ENCODE data around the gene IFNA10.
"Not testable (repeated sequence)": the region's sequence is repeated elsewhere in the genome, so short reads cannot be mapped to it uniquely, and the experiment has no call there.

Gene IFNA10

DNA sequence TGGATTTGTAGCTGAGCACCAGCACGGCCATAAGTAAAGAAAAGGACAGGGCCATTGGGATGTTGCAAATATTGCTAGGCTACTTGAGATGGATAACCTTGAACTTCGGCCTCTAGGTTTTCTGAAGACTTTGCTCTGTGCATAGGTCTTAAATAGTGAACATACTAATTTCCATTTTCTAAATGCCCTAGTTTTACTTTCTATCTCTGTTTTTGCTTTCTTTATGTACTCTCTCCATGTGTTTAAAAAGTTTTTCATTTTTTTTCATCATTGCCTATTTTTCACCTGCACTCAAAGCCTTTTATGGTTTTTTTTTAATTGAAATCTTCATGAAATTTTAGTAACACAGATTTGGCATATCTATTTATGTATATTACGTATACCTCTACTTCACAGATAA, at the start of gene IFNA10:
TSS of gene IFNA10 (minus strand) at position 101 of the 400 bp plus-strand sequence. CDS start at position 55, 46 bp downstream.
- not testable (repeated sequence) for H3K4me2 ChIP-seq; H3K4me1 ChIP-seq; H3K27ac ChIP-seq; H3K36me3 ChIP-seq; H3K4me3 ChIP-seq; H4K20me1 ChIP-seq; H3K9ac ChIP-seq; H3K9me3 ChIP-seq (replicated peaks in 1 of 11); H3K27me3 ChIP-seq

DNA sequence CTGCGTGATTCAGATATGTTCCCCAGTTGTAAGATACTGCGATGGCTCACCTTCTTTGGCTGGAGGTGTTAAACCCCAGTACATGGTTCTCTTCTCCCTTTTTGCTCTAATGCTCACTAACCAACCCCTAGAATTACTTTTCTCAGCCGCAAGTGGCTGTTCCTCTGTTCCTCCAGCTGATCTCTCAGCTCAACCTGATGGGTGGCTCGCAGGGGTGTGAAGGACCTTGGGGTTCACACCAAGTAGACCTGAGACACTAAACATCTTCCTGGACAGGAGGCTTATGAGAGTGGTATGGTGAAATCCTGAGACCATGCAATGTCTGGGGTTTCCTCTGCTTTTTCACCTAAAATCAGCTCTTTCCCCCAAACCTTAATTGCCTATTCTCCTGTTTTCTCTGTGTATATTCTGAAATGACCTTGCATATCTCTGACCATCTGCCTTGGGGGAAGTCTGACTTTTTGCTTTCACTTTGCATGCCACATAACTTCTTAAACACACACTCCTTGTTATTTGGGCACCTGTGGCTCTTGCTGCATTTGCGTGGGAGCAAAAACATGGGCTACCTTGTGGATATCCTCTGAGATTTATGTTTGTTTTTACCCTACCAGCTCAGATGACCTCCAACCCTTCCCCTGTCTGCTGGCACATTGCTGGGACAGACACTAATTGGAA, 48.7 kb upstream of the IFNA10 start:
- Histone ChIP-seq H3K27me3 (peaks cover 0 to 53% (median 0%) of the 10 kb centered on the region in 11 experiments; a peak in 6 of 22 replicates), H3K36me3 (no peaks in the 10 kb centered on the region), H3K4me2 (peak overlapping the region; percentile 8 to 65 (median 52); a peak in 21 of 22 replicates), H3K4me3 (no peak overlapping the region), H3K9me3 (replicated peaks in 1 of 11) (peaks cover 17 to 27% (median 22%) of the 10 kb centered on the region in 11 experiments), H3K4me1 (peaks cover 20 to 41% (median 33%) of the 10 kb centered on the region in 10 experiments), H4K20me1 (no peaks in the 10 kb centered on the region; a peak in 1 of 22 replicates), H3K27ac (peak overlapping the region in 2 of 11 experiments; percentile 10 to 24; a peak in 3 of 22 replicates), H3K9ac (no peak overlapping the region)
- no peak for TF ChIP-seq Cebpa-rat (IDR thresholded peaks at IDR 0.05)

DNA sequence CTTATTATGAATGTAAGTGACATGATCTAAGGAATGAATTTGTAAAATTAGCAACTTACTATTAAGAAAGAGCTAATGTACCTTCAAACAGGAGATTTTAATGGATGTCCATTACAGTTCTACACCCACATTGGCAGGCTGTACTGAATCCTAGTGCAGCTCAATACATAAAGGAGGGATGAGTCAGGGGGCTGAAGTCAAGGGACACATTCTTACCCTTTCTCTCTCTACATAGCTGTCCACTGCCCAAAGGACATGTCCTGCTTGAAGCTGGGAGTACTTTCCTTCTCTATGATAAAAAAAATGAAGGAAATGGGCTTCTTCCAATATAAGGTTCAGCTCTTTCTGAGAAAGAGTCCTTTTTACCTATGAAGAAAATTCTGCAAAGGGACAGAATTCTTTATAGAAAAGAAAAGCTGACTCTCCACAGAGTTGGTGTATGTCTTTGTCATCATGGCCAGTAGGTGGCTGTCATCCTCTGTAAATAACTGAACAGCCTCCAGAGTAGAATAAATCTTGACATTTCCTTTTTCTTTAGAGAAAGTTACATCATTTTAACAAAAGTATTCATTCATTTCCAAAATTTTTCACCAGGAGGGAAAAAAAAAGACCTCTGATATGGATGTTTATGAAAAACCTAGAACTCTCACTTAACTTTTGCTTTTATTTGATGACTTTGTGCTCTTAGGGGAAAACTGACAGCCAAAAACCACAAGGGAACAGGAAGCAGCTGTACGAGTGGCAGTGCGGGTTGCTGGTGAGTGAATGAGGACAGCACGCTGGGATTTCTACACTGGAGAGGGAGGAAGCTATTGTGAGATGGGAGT, 46.0 kb upstream of the IFNA10 start:
- Histone ChIP-seq H3K4me3 (no peak overlapping the region; a peak in 1 of 20 replicates), H3K9ac (peak overlapping the region in 7 of 11 experiments; percentile 4 to 61 (median 42); a peak in 11 of 22 replicates), H3K4me1 (peaks cover 20 to 41% (median 33%) of the 10 kb centered on the region in 10 experiments), H4K20me1 (no peaks in the 10 kb centered on the region; a peak in 1 of 22 replicates), H3K36me3 (no peaks in the 10 kb centered on the region), H3K4me2 (peak overlapping the region; percentile 49 to 77 (median 63)), H3K27ac (peak overlapping the region in 8 of 11 experiments; percentile 43 to 74 (median 64); a peak in 16 of 22 replicates), H3K27me3 (peaks cover 0 to 72% (median 0%) of the 10 kb centered on the region in 11 experiments; a peak in 6 of 22 replicates), H3K9me3 (replicated peaks in 1 of 11) (peaks cover 7 to 12% (median 9%) of the 10 kb centered on the region in 11 experiments; a peak in 21 of 22 replicates)
- peak in 7 of 11 experiments; percentile 25 to 93 (median 65); a peak in 10 of 22 replicates for TF ChIP-seq Cebpa-rat (IDR thresholded peaks at IDR 0.05)

DNA sequence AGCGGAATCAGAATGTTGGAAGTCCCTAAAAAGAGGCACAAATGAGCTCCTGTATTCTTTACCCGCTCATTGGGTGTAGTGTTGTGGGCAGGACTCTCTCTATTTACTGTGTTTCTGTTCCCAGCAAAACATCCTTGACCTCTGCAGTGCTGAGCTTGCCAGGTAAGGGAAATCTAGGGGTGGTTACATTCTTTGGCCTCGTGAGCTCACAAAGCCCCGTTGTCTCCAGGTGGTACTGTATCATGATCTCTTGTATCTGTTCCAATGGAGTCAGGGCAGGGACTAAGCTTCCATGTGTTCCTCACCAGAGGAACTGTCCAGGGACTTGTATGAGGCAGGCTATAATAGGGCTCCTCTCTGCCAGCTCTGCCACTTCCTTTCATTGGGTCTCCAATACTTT, 44.7 kb upstream of the IFNA10 start:
- H3K36me3 ChIP-seq: no peaks in the 10 kb centered on the region
- peaks cover 0 to 64% (median 0%) of the 10 kb centered on the region in 11 experiments; a peak in 6 of 22 replicates for H3K27me3 ChIP-seq
- H3K9ac ChIP-seq: no peak overlapping the region
- peaks cover 20 to 41% (median 33%) of the 10 kb centered on the region in 10 experiments for H3K4me1 ChIP-seq
- TF ChIP-seq Cebpa-rat (IDR thresholded peaks at IDR 0.05): no peak
- H3K4me3 ChIP-seq: no peak overlapping the region
- no peaks in the 10 kb centered on the region; a peak in 1 of 22 replicates for H4K20me1 ChIP-seq
- peak overlapping the region in 5 of 11 experiments; percentile 63 to 74 (median 70); a peak in 6 of 22 replicates for H3K27ac ChIP-seq
- no peaks in the 10 kb centered on the region; a peak in 1 of 22 replicates for H3K9me3 ChIP-seq (replicated peaks in 1 of 11)
- H3K4me2 ChIP-seq: peak overlapping the region in 3 of 11 experiments; percentile 57 to 77 (median 64); a peak in 3 of 22 replicates

DNA sequence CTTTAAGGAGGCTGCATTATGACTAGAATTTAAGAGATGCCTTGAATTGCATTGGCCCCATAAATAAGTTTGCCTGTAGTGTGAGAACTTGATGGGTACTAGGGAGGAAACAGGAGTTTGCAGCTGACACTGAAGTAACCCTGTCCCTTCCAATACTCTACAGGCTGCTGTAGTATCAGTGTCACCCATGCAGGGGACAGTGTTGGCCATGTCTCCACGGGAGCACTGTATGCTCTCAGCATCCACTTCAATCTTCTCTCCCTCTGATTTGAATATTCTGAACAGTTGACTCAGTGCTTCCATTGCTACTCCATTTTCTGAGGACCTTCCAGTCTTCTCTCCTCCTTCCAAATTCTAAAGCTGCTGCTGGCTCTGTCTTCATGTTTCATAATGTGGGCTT, 44.2 kb upstream of the IFNA10 start:
- Histone ChIP-seq H3K36me3 (no peaks in the 10 kb centered on the region), H3K27ac (peak overlapping the region in 4 of 11 experiments; percentile 65 to 74 (median 70); a peak in 4 of 22 replicates), H3K4me2 (peak overlapping the region in 1 of 11 experiments; percentile 77; a peak in 1 of 22 replicates)

DNA sequence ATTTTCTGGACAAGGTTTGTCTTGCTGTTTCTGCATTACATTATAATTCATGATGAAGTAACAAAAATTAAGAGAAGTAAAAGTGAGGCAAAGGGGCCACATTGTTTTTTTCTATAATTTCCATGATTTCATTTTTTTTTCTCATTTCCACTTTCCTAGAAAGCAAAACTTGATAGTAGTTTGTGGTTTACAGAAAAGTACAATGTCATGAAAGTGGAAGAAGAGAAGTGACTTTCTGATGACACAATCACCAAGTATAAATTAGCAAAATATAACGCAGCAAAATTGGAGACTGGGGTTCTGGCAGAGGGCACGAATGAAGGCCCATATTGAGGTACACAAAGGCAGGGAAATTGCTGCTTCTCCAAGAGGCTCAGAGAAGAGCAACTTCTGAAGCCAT, 37.9 kb upstream of the IFNA10 start:
- no peaks in the 10 kb centered on the region for H3K36me3 ChIP-seq

More for the DNA sequence above, 44.2 kb upstream of the IFNA10 start:
- no peaks in the 10 kb centered on the region; a peak in 1 of 22 replicates for H4K20me1 ChIP-seq
- H3K9ac ChIP-seq: no peak overlapping the region
- H3K27me3 ChIP-seq: peaks cover 0 to 61% (median 0%) of the 10 kb centered on the region in 11 experiments; a peak in 6 of 22 replicates
- H3K4me1 ChIP-seq: peaks cover 20 to 40% (median 31%) of the 10 kb centered on the region in 10 experiments
- no peak for TF ChIP-seq Cebpa-rat (IDR thresholded peaks at IDR 0.05)
- H3K9me3 ChIP-seq (replicated peaks in 1 of 11): no peaks in the 10 kb centered on the region; a peak in 1 of 22 replicates
- no peak overlapping the region for H3K4me3 ChIP-seq

DNA sequence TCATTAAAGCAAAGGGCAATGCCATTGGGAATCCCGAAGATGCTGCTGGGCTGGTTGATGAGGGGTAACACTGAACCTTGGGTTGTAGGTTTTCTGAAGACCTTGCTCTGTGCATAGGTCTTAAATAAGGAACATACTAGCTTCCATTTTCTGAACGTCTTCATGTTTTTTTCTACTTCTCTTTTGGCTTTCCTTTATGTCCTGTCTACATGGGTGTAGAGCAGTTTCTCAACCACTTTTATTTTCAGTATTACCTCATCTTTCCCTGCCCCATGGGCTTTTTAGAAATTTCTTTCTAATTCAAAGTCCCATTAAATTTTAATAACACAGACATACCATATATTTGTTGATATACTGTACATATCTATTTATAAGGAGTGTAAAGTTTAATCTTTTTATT, 33.0 kb upstream of the IFNA10 start, which contains the start of gene IFNA14:
TSS of gene IFNA14 (minus strand) at position 95 of the 400 bp plus-strand sequence. CDS start at position 25, 70 bp downstream.
- H4K20me1 ChIP-seq: no peaks in the 10 kb centered on the region
- no peaks in the 10 kb centered on the region for H3K9me3 ChIP-seq (replicated peaks in 1 of 11)
- H3K36me3 ChIP-seq: no peaks in the 10 kb centered on the region
- peaks cover 4 to 17% (median 12%) of the 10 kb centered on the region in 10 experiments; a peak in 19 of 20 replicates for H3K4me1 ChIP-seq
- H3K27ac ChIP-seq: no peak within 1 kb of the TSS
- H3K27me3 ChIP-seq: peaks cover 0 to 40% (median 0%) of the 10 kb centered on the region in 11 experiments; a peak in 4 of 22 replicates
- H3K9ac ChIP-seq: no peak within 1 kb of the TSS
- no peak within 1 kb of the TSS for H3K4me2 ChIP-seq
- no peak within 1 kb of the TSS for H3K4me3 ChIP-seq
- TF ChIP-seq Cebpa-rat (IDR thresholded peaks at IDR 0.05): no peak

More for the DNA sequence above, 37.9 kb upstream of the IFNA10 start:
- H3K9me3 ChIP-seq (replicated peaks in 1 of 11): no peaks in the 10 kb centered on the region; a peak in 1 of 22 replicates
- no peaks in the 10 kb centered on the region; a peak in 1 of 22 replicates for H4K20me1 ChIP-seq
- peaks cover 0 to 55% (median 0%) of the 10 kb centered on the region in 11 experiments; a peak in 4 of 22 replicates for H3K27me3 ChIP-seq
- peaks cover 0 to 12% (median 7%) of the 10 kb centered on the region in 10 experiments; a peak in 10 of 20 replicates for H3K4me1 ChIP-seq
- TF ChIP-seq Cebpa-rat (IDR thresholded peaks at IDR 0.05): no peak
- H3K9ac ChIP-seq: no peak overlapping the region
- H3K27ac ChIP-seq: no peak overlapping the region
- H3K4me3 ChIP-seq: no peak overlapping the region
- peak overlapping the region in 6 of 11 experiments; percentile 14 to 63 (median 52); a peak in 7 of 22 replicates for H3K4me2 ChIP-seq

DNA sequence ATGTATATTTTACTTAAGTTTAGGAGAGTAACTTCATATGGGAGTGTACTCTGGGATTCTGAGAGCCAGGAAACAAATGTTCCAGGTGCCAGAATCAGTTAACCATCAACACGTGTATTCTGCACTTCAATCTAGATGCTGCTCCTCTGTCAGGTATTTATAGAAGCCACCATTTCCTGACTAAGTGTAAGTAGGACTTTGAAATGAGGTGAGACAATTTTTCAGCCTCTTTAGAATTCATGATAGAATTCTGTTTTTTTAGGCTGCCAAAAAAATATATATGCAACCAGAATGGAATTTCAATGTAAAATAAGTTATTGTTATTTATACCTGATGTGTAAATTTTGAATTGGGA, 29.4 kb upstream of the IFNA10 start:
- not testable (repeated sequence) for H3K4me3 ChIP-seq; H3K27ac ChIP-seq; H4K20me1 ChIP-seq; H3K9ac ChIP-seq; H3K36me3 ChIP-seq; H3K9me3 ChIP-seq (replicated peaks in 1 of 11)
- peaks cover 0 to 15% (median 9%) of the 10 kb centered on the region in 10 experiments; a peak in 12 of 20 replicates for H3K4me1 ChIP-seq
- H3K4me2 ChIP-seq: peak overlapping the region in 10 of 11 experiments; percentile 31 to 77 (median 54); a peak in 17 of 22 replicates
- H3K27me3 ChIP-seq: peaks cover 0 to 13% (median 0%) of the 10 kb centered on the region in 11 experiments; a peak in 2 of 22 replicates

DNA sequence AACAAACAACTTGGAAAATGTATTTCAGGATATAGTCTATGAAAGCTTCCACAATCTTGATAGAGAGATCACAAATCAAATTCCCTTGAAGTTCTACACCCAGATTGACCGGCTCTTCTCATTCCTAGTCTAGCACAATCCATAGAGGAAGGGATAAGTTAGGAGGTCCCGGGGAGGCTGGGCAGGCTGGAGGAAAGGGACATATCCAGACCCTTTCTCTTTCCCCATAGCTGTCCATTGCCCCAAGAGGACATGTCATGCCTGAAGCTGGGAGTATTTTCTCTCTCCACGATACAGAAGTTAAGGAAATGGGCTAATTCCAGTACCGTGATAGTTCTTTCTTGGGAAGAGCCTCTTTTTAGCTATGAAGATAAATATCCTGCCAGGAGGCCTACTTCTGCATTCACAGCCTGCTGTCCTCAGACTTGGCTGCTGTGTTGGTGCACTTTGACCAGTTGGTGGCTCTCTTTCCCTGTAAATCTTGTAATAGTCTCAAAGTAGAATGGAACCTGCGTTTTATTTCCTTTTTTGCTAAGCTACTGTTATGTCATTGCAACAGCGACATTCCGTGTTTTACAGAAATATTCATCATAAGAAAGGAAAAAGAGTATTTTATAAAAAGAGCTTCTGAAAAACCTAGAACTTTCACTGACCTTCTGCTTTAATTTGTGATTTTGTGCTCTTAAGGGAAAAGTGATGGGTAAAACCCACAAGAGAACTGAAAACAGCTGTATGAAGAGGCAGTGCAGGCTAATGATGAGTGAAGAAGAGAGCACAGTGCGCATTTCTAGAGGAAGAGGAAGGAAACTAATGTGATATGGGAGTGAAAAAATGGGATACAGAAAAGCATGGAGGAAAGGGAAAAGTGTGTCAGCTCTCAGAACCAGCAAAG, 28.8 kb upstream of the IFNA10 start:
- not testable (repeated sequence) for H3K27me3 ChIP-seq; H4K20me1 ChIP-seq; H3K9me3 ChIP-seq (replicated peaks in 1 of 11); H3K27ac ChIP-seq; H3K36me3 ChIP-seq; H3K9ac ChIP-seq; H3K4me3 ChIP-seq
- Histone ChIP-seq H3K4me1 (peaks cover 0 to 15% (median 9%) of the 10 kb centered on the region in 10 experiments; a peak in 12 of 20 replicates), H3K4me2 (peak overlapping the region; percentile 31 to 77 (median 51); a peak in 17 of 22 replicates)

Measured in BLaER1 treated with 17β-estradiol and CSF1 and Interleukin-3, amounts not matched to agents 10 nM and 100 nM (cell line).